Psoas muscle (tissue), 8 donors: ENCODE measurements around the gene ZNF445. TPM values are rescaled to one million over a fixed set of nuclear protein-coding genes. Genes with fewer than 3 reads are reported as not detected.

ENCODE experiments used
- ATAC-seq, 4 donors: fragments of 200-7000 bp; cut with Tn5 transposase; one replicate each; pipeline ENCODE4 v1.9.1; 2020; ENCODE audit warnings: moderate library complexity in 3 of 4, mild to moderate bottlenecking in 2 of 4
- DNase-seq, 2 donors: peaks; one replicate each; pipeline ENCODE4 v3.0.0-alpha.2; 2020
- H3K27ac ChIP-seq: fragments of 200-600 bp; one replicate; pipeline ENCODE4 v1.8.0; 2022
- H3K27me3 ChIP-seq, 3 donors: fragments of 200-600 bp in 1 of 3; one replicate each; pipeline versions ENCODE4 v1.6.1 to v1.8.0; 2013 to 2022; ENCODE audit warnings: low read length in 2 of 3, mild to moderate bottlenecking in 2 of 3, moderate library complexity in 1 of 3; ENCODE audit not compliant: insufficient read depth in 3 of 3
- H3K36me3 ChIP-seq, 2 donors: fragments of 200-600 bp in 1 of 2; one replicate each; pipeline versions ENCODE4 v1.6.1 to v1.8.0; 2013 to 2022; ENCODE audit warnings: low read depth in 1 of 2, mild to moderate bottlenecking in 1 of 2, moderate library complexity in 1 of 2; ENCODE audit not compliant: insufficient read depth in 1 of 2
- H3K4me1 ChIP-seq: fragments of 200-600 bp; one replicate; pipeline ENCODE4 v1.8.0; 2022
- H3K4me3 ChIP-seq: fragments of 200-600 bp; one replicate; pipeline ENCODE4 v1.8.0; 2022; ENCODE audit warnings: mild to moderate bottlenecking
- H3K9me3 ChIP-seq: fragments of 200-600 bp; one replicate; pipeline ENCODE4 v1.8.0; 2022
- CTCF ChIP-seq: fragments of 200-600 bp; IDR thresholded peaks from one replicate; pipeline ENCODE4 v1.8.0; 2022; ENCODE audit warnings: antibody characterized with exemption
- WGBS, 3 donors: extraction: QIAGEN DNeasy Blood & Tissue Kit; methylation state at CpG; one replicate each; pipeline versions ENCODE4 v1.1.6 to v1.1.7; 2013; 5-methylcytosine and 5-hydroxymethylcytosine counted together
- intact Hi-C, 2 donors: fragments of 100-400 bp; cut with DNase I; formaldehyde crosslinking; loops; one replicate each; pipeline versions ENCODE4 v1.11.0 to v1.14.2; 2022
- polyA plus RNA-seq, 3 donors: library from polyadenylated mRNA; stranded (reverse); fragments of 200-250 nt; gene quantifications; one replicate each; pipeline ENCODE4 v1.2.3, GENCODE V29; 2013
- total RNA-seq, 4 donors: library from RNA; stranded (reverse); fragmentation: NEBNext Ultra II Directional in 2 of 4; extraction: Animal tissue kit (Norgen Biotek cat#: 25700) in 2 of 4; gene quantifications; one replicate each; pipeline versions ENCODE4 v1.2.1 to v1.2.4, GENCODE V29; 2021 to 2023
- donor health status: healthy with polysubstance abuse.
- donor health status: DM: no; HTN: no; CAD: no; lungs with moderate emphysema.
- donor health status: Bipolar disorder and iron deficiency.
- donor health status: healthy.
- donor health status: DM: yes; HTN: yes; CAD: no.
- donor health status: DM: no; HTN: no; CAD: no.
- donor health status: DM: no; HTN: no; CAD: no.
- donor health status: DM: yes; HTN: yes; CAD: no.

Gene ZNF445
- total and polyA plus RNA-seq, 7 donors: 1.6 to 16.8 (median 8.0) TPM

GRCh38 chr3:44442596-44443309 is 34.7 kb downstream of the ZNF445 start:
- DNase-seq (no peak), ATAC-seq (no peak)
- intact Hi-C loops: no loop called here
- no peaks in the 10 kb centered on the region for H3K9me3 ChIP-seq
- H3K27ac ChIP-seq: no peak overlapping the region
- no peak overlapping the region for H3K4me3 ChIP-seq
- no peaks in the 10 kb centered on the region for H3K27me3 ChIP-seq
- peaks cover 4% of the 10 kb centered on the region for H3K4me1 ChIP-seq
- peaks cover 3 to 48% of the 10 kb centered on the region in 2 donors for H3K36me3 ChIP-seq
- no peak for TF ChIP-seq CTCF
- 47 to 78% (median 61%) methylated on average over 2 of the region's 2 CpGs for WGBS, 3 donors

GRCh38 chr3:44439499-44440295 is 37.8 kb downstream of the ZNF445 start:
- Histone ChIP-seq H3K4me3 (peak overlapping the region; percentile 41), H3K9me3 (no peaks in the 10 kb centered on the region), H3K27ac (peak overlapping the region; percentile 74), H3K36me3 (peaks cover 0 to 17% of the 10 kb centered on the region in 2 donors), H3K27me3 (no peaks in the 10 kb centered on the region), H3K4me1 (peaks cover 4% of the 10 kb centered on the region)
- peak; percentile 43 to 70 for DNase-seq
- intact Hi-C loops: no loop called here
- ATAC-seq: peak; percentile 34 to 88 (median 68)
- WGBS, 3 donors: 57 to 62% (median 60%) methylated on average over 7 of the region's 7 CpGs
- no peak for TF ChIP-seq CTCF

GRCh38 chr3:44437800-44438199 is 39.7 kb downstream of the ZNF445 start:
- no peaks in the 10 kb centered on the region for H3K27me3 ChIP-seq
- DNase-seq (no peak), ATAC-seq (no peak)
- H3K4me1 ChIP-seq: peaks cover 4% of the 10 kb centered on the region
- intact Hi-C loops: no loop called here
- WGBS, 3 donors: 95 to 96% (median 95%) methylated on average over 7 of the region's 7 CpGs
- H3K9me3 ChIP-seq: no peaks in the 10 kb centered on the region
- peaks cover 0 to 4% of the 10 kb centered on the region in 2 donors for H3K36me3 ChIP-seq
- H3K27ac ChIP-seq: no peak overlapping the region
- H3K4me3 ChIP-seq: no peak overlapping the region
- no peak for TF ChIP-seq CTCF

GRCh38 chr3:44436181-44436580 is 41.3 kb downstream of the ZNF445 start:
- WGBS, 3 donors: 93 to 94% (median 93%) methylated on average over 1 of the region's 1 CpG
- Histone ChIP-seq H3K36me3 (no peaks in the 10 kb centered on the region), H3K27ac (no peak overlapping the region), H3K4me1 (peaks cover 4% of the 10 kb centered on the region), H3K4me3 (no peak overlapping the region), H3K27me3 (no peaks in the 10 kb centered on the region), H3K9me3 (no peaks in the 10 kb centered on the region)
- DNase-seq (no peak), ATAC-seq (no peak)
- no peak for TF ChIP-seq CTCF
- intact Hi-C loops: no loop called here
